Liver (tissue), 2 donors: ENCODE data around the gene CCDC136.

Source experiments
- CTCF ChIP-seq: fragments of 150-350 bp; IDR thresholded peaks from 2 replicates; pipeline ENCODE4 v1.5.1; 2017; ENCODE audit warnings: improper control_type of control experiment, low read depth, low read length; ENCODE audit not compliant: missing input control
- MAX ChIP-seq: IDR thresholded peaks from 2 replicates; pipeline ENCODE4 v1.6.1; 2016; ENCODE audit warnings: antibody characterized with exemption
- REST ChIP-seq: IDR thresholded peaks from 2 replicates; pipeline ENCODE4 v1.6.1; 2016; ENCODE audit warnings: antibody characterized with exemption, mild to moderate bottlenecking
- donor health status: healthy.

GRCh38 chr7:128833148-128833945, 41.6 kb downstream of the CCDC136 start:
- TF ChIP-seq MAX (no peak), CTCF (no peak), REST (no peak)
